WTC11 (cell line): ENCODE data around the gene SIRPD.

Experiments
- ATF1 ChIP-seq: sonication (generic); formaldehyde crosslinking; IDR thresholded peaks from 2 replicates; pipeline ENCODE4 v1.8.1; 2023; ENCODE audit warnings: mild to moderate bottlenecking, moderate library complexity, missing genetic modification reagents
- CREB1 ChIP-seq: sonication (generic); formaldehyde crosslinking; IDR thresholded peaks from 2 replicates; pipeline ENCODE4 v1.8.0; 2023; ENCODE audit warnings: mild to moderate bottlenecking, missing genetic modification reagents
- ELF4 ChIP-seq: sonication (generic); formaldehyde crosslinking; IDR thresholded peaks from 2 replicates; pipeline ENCODE4 v1.8.1; 2022; ENCODE audit warnings: low read depth, mild to moderate bottlenecking, moderate library complexity, missing genetic modification reagents
- HMGXB4 ChIP-seq: sonication (generic); formaldehyde crosslinking; IDR thresholded peaks from 2 replicates; pipeline ENCODE4 v1.8.1; 2023; ENCODE audit warnings: mild to moderate bottlenecking, moderate library complexity, missing genetic modification reagents
- KAT7 ChIP-seq: sonication (generic); formaldehyde crosslinking; IDR thresholded peaks from 2 replicates; pipeline ENCODE4 v1.8.1; 2023; ENCODE audit warnings: missing genetic modification reagents, mild to moderate bottlenecking, borderline replicate concordance
- NFYB ChIP-seq: sonication (generic); formaldehyde crosslinking; conservative IDR thresholded peaks from 2 replicates; pipeline ENCODE4 v1.8.0; 2022; ENCODE audit warnings: low read depth, missing genetic modification reagents
- SP1 ChIP-seq: sonication (generic); formaldehyde crosslinking; conservative IDR thresholded peaks from 2 replicates; pipeline ENCODE4 v1.8.1; 2022; ENCODE audit warnings: missing genetic modification reagents
- TF ChIP-seq, protein P1 (sequence below): sonication (generic); formaldehyde crosslinking; conservative IDR thresholded peaks from 2 replicates; pipeline ENCODE4 v1.8.1; 2023; ENCODE audit warnings: mild to moderate bottlenecking, low read depth, missing genetic modification reagents, moderate library complexity
- TF ChIP-seq, protein P2 (sequence below): fragments of 200-600 bp; IDR thresholded peaks from 2 replicates; pipeline ENCODE4 v1.8.0; 2022; ENCODE audit warnings: antibody characterized with exemption

DNA sequence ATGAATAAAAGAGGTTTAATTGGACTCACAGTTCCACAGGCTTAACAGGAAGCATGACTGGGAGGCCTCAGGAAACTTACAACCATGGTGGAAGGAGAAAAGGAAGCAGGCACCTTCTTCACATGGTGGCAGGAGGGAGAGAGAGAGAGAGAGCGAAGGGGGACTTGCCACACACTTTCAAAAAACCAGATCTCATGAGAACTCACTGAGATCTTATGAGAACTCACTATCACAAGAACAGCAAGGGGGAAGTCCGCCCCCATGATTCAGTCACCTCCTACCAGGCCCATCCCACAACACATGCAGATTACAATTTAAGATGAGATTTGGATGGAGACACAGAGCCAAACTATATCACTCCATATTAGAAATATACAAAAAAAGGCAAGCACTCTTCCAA lies 6.1 kb upstream of the SIRPD start:
- TF ChIP-seq NFYB (CRISPR knock-in tag) (no peak), ATF1 (no peak), KAT7 (CRISPR knock-in tag) (no peak), HMGXB4 (CRISPR knock-in tag) (no peak), ELF4 (no peak), SP1 (CRISPR knock-in tag) (no peak), CREB1 (no peak)
- TF ChIP-seq, protein P1, sequence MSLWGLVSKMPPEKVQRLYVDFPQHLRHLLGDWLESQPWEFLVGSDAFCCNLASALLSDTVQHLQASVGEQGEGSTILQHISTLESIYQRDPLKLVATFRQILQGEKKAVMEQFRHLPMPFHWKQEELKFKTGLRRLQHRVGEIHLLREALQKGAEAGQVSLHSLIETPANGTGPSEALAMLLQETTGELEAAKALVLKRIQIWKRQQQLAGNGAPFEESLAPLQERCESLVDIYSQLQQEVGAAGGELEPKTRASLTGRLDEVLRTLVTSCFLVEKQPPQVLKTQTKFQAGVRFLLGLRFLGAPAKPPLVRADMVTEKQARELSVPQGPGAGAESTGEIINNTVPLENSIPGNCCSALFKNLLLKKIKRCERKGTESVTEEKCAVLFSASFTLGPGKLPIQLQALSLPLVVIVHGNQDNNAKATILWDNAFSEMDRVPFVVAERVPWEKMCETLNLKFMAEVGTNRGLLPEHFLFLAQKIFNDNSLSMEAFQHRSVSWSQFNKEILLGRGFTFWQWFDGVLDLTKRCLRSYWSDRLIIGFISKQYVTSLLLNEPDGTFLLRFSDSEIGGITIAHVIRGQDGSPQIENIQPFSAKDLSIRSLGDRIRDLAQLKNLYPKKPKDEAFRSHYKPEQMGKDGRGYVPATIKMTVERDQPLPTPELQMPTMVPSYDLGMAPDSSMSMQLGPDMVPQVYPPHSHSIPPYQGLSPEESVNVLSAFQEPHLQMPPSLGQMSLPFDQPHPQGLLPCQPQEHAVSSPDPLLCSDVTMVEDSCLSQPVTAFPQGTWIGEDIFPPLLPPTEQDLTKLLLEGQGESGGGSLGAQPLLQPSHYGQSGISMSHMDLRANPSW (CRISPR knock-in tag), result no peak
- TF ChIP-seq, protein P2, sequence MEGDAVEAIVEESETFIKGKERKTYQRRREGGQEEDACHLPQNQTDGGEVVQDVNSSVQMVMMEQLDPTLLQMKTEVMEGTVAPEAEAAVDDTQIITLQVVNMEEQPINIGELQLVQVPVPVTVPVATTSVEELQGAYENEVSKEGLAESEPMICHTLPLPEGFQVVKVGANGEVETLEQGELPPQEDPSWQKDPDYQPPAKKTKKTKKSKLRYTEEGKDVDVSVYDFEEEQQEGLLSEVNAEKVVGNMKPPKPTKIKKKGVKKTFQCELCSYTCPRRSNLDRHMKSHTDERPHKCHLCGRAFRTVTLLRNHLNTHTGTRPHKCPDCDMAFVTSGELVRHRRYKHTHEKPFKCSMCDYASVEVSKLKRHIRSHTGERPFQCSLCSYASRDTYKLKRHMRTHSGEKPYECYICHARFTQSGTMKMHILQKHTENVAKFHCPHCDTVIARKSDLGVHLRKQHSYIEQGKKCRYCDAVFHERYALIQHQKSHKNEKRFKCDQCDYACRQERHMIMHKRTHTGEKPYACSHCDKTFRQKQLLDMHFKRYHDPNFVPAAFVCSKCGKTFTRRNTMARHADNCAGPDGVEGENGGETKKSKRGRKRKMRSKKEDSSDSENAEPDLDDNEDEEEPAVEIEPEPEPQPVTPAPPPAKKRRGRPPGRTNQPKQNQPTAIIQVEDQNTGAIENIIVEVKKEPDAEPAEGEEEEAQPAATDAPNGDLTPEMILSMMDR, result no peak
